Measurements from ENCODE around the gene INSRR. TPM values are rescaled to one million over a fixed set of nuclear protein-coding genes. Genes with fewer than 3 reads are reported as not detected.

INSRR gene
- total RNA-seq, 1 experiment from 2014 or later = not detected

DNA sequence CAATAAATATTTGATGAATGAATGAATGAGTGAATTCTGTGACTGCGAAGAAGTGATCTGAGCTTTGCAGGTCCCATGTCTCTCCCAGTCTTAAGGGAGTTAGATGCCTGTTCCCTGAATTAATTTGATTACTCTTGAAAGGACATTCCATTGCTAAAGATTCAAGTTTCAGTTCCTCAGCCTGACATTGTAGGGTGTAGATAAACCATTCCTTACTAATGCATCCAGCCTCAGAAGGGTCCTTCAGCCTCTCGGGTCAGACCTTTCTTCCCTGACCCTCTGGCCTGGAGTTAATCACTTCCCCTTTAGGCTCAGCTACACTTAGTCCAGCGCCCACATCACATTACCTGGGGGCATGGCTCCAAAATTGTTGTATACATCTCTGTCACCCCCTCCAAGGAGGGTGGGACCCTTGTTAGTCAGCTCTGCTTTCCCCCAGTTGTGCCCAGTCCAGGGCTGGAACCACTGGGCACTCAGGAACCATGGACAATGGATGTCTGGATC is 2.6 kb downstream of the INSRR start:
- intact Hi-C loops (cut with micrococcal nuclease; ENCODE audit: unreplicated experiment) = no loop called here
- CTCF ChIA-PET = no interaction called here

DNA sequence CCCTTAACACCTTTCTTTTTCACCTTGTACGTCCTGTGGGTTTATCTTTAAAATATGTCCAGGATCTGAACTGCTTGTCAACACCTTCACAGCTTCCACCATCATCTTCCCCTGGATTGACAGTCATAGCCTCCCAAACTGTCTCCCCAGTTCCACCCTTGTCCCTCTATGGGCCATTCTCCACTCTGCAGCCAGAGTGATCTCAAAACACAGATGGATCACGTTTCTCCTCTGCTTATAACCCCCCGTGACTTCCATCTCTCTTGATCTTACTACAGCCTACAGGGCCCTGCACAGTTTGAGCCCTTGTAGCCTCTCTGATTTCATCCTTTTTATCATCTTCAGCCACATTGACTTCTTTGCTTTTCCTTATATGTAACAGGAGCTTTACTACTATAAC is 4.3 kb downstream of the INSRR start:
- H3K27ac Mint-ChIP-seq (ENCODE audit: unreplicated experiment) = no peak overlapping the region
- ChIA-PET POLR2A (no interaction called here), CTCF (no interaction called here)
- peaks cover 5% of the 10 kb centered on the region; the same call in 1 of the 2 replicates for H3K4me1 ChIP-seq
- H3K9me3 ChIP-seq = no peaks in the 10 kb centered on the region
- H3K4me3 ChIP-seq (ENCODE audit: low read depth, low read length) = no peak overlapping the region
- H3K4me3 Mint-ChIP-seq (ENCODE audit: unreplicated experiment) = no peak overlapping the region
- H3K36me3 Mint-ChIP-seq (ENCODE audit: insufficient read depth, unreplicated experiment) = no peaks in the 10 kb centered on the region
- intact Hi-C loops (cut with micrococcal nuclease; ENCODE audit: unreplicated experiment) = no loop called here
- no peaks in the 10 kb centered on the region for H3K36me3 ChIP-seq (ENCODE audit: control insufficient read depth, insufficient read depth, low read length)
- H3K4me1 Mint-ChIP-seq (ENCODE audit: low read depth, unreplicated experiment) = peaks cover 7% of the 10 kb centered on the region
- H3K27me3 Mint-ChIP-seq (ENCODE audit: insufficient read depth, unreplicated experiment) = peaks cover 5% of the 10 kb centered on the region
- no peaks in the 10 kb centered on the region for H3K9me3 Mint-ChIP-seq (ENCODE audit: unreplicated experiment)
- H3K27me3 ChIP-seq (replicated peaks; ENCODE audit: control insufficient read depth, insufficient read depth, low read length) = peaks cover 4% of the 10 kb centered on the region
- no peak for DNase-seq
- no TSS peak for BruUV-seq (replicated peaks)
- TF ChIP-seq, protein P1, sequence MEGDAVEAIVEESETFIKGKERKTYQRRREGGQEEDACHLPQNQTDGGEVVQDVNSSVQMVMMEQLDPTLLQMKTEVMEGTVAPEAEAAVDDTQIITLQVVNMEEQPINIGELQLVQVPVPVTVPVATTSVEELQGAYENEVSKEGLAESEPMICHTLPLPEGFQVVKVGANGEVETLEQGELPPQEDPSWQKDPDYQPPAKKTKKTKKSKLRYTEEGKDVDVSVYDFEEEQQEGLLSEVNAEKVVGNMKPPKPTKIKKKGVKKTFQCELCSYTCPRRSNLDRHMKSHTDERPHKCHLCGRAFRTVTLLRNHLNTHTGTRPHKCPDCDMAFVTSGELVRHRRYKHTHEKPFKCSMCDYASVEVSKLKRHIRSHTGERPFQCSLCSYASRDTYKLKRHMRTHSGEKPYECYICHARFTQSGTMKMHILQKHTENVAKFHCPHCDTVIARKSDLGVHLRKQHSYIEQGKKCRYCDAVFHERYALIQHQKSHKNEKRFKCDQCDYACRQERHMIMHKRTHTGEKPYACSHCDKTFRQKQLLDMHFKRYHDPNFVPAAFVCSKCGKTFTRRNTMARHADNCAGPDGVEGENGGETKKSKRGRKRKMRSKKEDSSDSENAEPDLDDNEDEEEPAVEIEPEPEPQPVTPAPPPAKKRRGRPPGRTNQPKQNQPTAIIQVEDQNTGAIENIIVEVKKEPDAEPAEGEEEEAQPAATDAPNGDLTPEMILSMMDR (IDR thresholded peaks at IDR 0.05; ENCODE audit: insufficient read depth in 1 of 2, low read depth in 1 of 2, low read length in 1 of 2, severe bottlenecking in 1 of 2, unreplicated experiment in 1 of 2) = no peak

More for the DNA sequence above, 2.6 kb downstream of the INSRR start:
- Histone ChIP-seq H3K36me3 (ENCODE audit: control insufficient read depth, insufficient read depth, low read length) (no peaks in the 10 kb centered on the region), H3K9me3 (no peaks in the 10 kb centered on the region), H3K27me3 (replicated peaks; ENCODE audit: control insufficient read depth, insufficient read depth, low read length) (peaks cover 5% of the 10 kb centered on the region), H3K4me1 (peaks cover 22% of the 10 kb centered on the region), H3K4me3 (ENCODE audit: low read depth, low read length) (no peak overlapping the region)
- Mint-ChIP-seq H3K4me3 (ENCODE audit: unreplicated experiment) (no peak overlapping the region), H3K4me1 (ENCODE audit: low read depth, unreplicated experiment) (peaks cover 13% of the 10 kb centered on the region), H3K9me3 (ENCODE audit: unreplicated experiment) (no peaks in the 10 kb centered on the region), H3K27me3 (ENCODE audit: insufficient read depth, unreplicated experiment) (peaks cover 7% of the 10 kb centered on the region), H3K36me3 (ENCODE audit: insufficient read depth, unreplicated experiment) (no peaks in the 10 kb centered on the region), H3K27ac (ENCODE audit: unreplicated experiment) (no peak overlapping the region)
- POLR2A ChIA-PET = no interaction called here
- no peak for DNase-seq
- no TSS peak for BruUV-seq (replicated peaks)
- TF ChIP-seq, protein P1 (IDR thresholded peaks at IDR 0.05; ENCODE audit: insufficient read depth in 1 of 2, low read depth in 1 of 2, low read length in 1 of 2, severe bottlenecking in 1 of 2, unreplicated experiment in 1 of 2) = no peak

DNA sequence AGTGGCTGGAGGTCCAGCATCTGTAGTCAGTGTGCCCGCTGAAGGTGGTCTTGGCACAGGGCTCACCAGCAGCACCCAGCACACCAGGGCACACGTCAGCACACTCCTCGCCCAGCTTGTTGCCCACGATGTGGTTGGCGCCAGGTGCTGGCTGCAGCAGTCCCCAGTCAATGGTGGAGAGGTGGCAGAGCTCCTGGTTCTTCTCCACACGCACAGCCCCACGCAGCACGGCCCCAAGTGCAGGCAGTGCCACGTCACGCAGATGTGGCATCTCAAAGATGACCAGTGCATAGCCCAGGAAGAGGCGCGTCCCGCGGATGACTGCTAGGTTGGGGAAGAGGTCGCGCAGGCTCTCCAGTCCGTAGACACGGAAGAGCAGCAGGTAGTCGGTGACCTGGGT is 5.2 kb downstream of the INSRR start:
- peaks cover 3% of the 10 kb centered on the region for H3K27me3 ChIP-seq (replicated peaks; ENCODE audit: control insufficient read depth, insufficient read depth, low read length)
- H3K27ac Mint-ChIP-seq (ENCODE audit: unreplicated experiment) = no peak overlapping the region

More for the DNA sequence above, 5.2 kb downstream of the INSRR start:
- H3K4me1 ChIP-seq = no peaks in the 10 kb centered on the region
- H3K27me3 Mint-ChIP-seq (ENCODE audit: insufficient read depth, unreplicated experiment) = peaks cover 5% of the 10 kb centered on the region
- intact Hi-C loops (cut with micrococcal nuclease; ENCODE audit: unreplicated experiment) = no loop called here
- CTCF ChIA-PET = no interaction called here
- no TSS peak for BruUV-seq (replicated peaks)
- DNase-seq = no peak
- H3K36me3 Mint-ChIP-seq (ENCODE audit: insufficient read depth, unreplicated experiment) = no peaks in the 10 kb centered on the region
- TF ChIP-seq, protein P1 (IDR thresholded peaks at IDR 0.05; ENCODE audit: insufficient read depth in 1 of 2, low read depth in 1 of 2, low read length in 1 of 2, severe bottlenecking in 1 of 2, unreplicated experiment in 1 of 2) = no peak
- no peak overlapping the region for H3K4me3 Mint-ChIP-seq (ENCODE audit: unreplicated experiment)
- no peaks in the 10 kb centered on the region for H3K9me3 ChIP-seq
- no peaks in the 10 kb centered on the region for H3K36me3 ChIP-seq (ENCODE audit: control insufficient read depth, insufficient read depth, low read length)
- H3K4me3 ChIP-seq (ENCODE audit: low read depth, low read length) = no peak overlapping the region
- POLR2A ChIA-PET = no interaction called here
- H3K9me3 Mint-ChIP-seq (ENCODE audit: unreplicated experiment) = no peaks in the 10 kb centered on the region
- peaks cover 5% of the 10 kb centered on the region for H3K4me1 Mint-ChIP-seq (ENCODE audit: low read depth, unreplicated experiment)

Data from Caco-2 (cell line).